Colonic mucosa (tissue), 4 donors: ENCODE data around the gene SCARF2. TPM values are rescaled to one million over a fixed set of nuclear protein-coding genes. Genes with fewer than 3 reads are reported as not detected.
"Not testable (repeated sequence)": the region's sequence is repeated elsewhere in the genome, so short reads cannot be mapped to it uniquely, and the experiment has no call there.

Source experiments
- DNase-seq: peaks from one replicate; pipeline ENCODE4 v3.0.0-alpha.2; 2020
- H3K27ac ChIP-seq: fragments of 200-600 bp; one replicate; pipeline ENCODE4 v1.8.0; 2021
- H3K27me3 ChIP-seq: fragments of 200-600 bp; one replicate; pipeline ENCODE4 v1.8.0; 2021
- H3K36me3 ChIP-seq: fragments of 200-600 bp; one replicate; pipeline ENCODE4 v1.8.0; 2021
- H3K4me1 ChIP-seq: fragments of 200-600 bp; one replicate; pipeline ENCODE4 v1.8.0; 2021; ENCODE audit warnings: mild to moderate bottlenecking
- H3K4me3 ChIP-seq: fragments of 200-600 bp; one replicate; pipeline ENCODE4 v1.8.0; 2021
- H3K9ac ChIP-seq, 2 donors: one replicate each; pipeline ENCODE4 v1.7.0; 2013; ENCODE audit warnings: control low read depth in 2 of 2, low read depth in 2 of 2, low read length in 2 of 2
- H3K9me3 ChIP-seq: fragments of 200-600 bp; one replicate; pipeline ENCODE4 v1.8.0; 2021
- intact Hi-C: fragments of 100-400 bp; cut with DNase I; formaldehyde crosslinking; loops from one replicate; pipeline ENCODE4 v1.14.1; 2022
- total RNA-seq, 2 donors: library from RNA; stranded (reverse); fragmentation: NEBNext Ultra II Directional in 1 of 2; extraction: Animal tissue kit (Norgen Biotek cat#: 25700) in 1 of 2; gene quantifications; one replicate each; pipeline ENCODE4 v1.2.1, GENCODE V29; 2021
- TF ChIP-seq, protein P1 (sequence below): fragments of 200-600 bp; IDR thresholded peaks from one replicate; pipeline ENCODE4 v1.8.0; 2022; ENCODE audit warnings: antibody characterized with exemption, mild to moderate bottlenecking
- donor health status: healthy.
- donor health status: DM: no; HTN: no; CAD: no.
- donor health status: DM: no; HTN: no; CAD: no.

Gene SCARF2
- total RNA-seq, 2 donors from 2014 or later, result 0.91 to 3.1 TPM

DNA sequence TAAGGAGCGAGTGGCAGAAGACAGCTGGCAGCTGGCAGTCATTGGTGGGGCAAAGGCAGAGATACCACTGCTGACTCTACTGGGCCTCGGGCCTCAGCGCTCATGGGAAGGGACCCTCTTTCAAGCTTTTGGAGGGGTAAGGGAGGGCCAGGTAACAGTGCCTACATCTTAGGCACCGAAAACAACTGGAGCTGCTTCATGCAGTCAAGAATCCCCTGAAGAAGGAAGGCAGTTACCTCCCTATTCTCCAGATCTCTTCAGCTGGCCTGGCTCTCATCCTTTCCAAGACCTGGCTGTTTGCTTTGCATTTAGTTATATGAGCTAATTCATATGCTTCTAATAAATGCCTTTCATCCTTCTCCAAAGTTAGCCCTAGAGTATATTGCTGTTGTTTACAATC, 59.5 kb downstream of the SCARF2 start:
- DNase-seq, result no peak
- Histone ChIP-seq H3K4me3 (no peak overlapping the region), H3K27me3 (no peaks in the 10 kb centered on the region), H3K9ac (no peak overlapping the region), H3K4me1 (no peaks in the 10 kb centered on the region), H3K27ac (no peak overlapping the region), H3K9me3 (no peaks in the 10 kb centered on the region), H3K36me3 (no peaks in the 10 kb centered on the region)
- TF ChIP-seq, protein P1, sequence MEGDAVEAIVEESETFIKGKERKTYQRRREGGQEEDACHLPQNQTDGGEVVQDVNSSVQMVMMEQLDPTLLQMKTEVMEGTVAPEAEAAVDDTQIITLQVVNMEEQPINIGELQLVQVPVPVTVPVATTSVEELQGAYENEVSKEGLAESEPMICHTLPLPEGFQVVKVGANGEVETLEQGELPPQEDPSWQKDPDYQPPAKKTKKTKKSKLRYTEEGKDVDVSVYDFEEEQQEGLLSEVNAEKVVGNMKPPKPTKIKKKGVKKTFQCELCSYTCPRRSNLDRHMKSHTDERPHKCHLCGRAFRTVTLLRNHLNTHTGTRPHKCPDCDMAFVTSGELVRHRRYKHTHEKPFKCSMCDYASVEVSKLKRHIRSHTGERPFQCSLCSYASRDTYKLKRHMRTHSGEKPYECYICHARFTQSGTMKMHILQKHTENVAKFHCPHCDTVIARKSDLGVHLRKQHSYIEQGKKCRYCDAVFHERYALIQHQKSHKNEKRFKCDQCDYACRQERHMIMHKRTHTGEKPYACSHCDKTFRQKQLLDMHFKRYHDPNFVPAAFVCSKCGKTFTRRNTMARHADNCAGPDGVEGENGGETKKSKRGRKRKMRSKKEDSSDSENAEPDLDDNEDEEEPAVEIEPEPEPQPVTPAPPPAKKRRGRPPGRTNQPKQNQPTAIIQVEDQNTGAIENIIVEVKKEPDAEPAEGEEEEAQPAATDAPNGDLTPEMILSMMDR, result no peak
- intact Hi-C loops, result no loop called here

- H3K27me3 ChIP-seq, H3K9me3 ChIP-seq, intact Hi-C loops, H3K4me3 ChIP-seq, H3K9ac ChIP-seq, H3K27ac ChIP-seq, DNase-seq, H3K36me3 ChIP-seq, H3K4me1 ChIP-seq: not testable (repeated sequence)
Observed at GRCh38 chr22:20376983-20377382, 60.6 kb downstream of the SCARF2 start.

DNA sequence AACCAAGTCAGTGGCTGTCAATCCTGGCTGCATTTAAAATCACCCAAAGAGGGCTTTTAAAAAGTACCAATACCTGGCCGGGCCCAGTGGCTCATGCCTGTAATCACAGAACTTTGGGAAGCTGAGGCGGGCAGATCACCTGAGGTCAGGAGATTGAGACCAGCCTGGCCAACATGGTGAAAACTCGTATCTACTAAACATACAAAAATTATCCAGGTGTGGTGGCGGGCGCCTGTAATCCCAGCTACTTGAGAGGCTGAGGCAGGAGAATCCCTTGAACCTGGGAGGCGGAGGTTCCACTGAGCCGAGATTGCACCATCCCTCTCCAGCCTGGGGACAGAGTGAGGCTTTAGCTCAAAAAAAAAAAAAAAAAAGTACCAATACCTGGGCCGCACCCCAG, 61.3 kb downstream of the SCARF2 start:
- H3K36me3 ChIP-seq, H3K9me3 ChIP-seq, H3K27me3 ChIP-seq, H3K4me3 ChIP-seq, H3K9ac ChIP-seq, DNase-seq, H3K27ac ChIP-seq, H3K4me1 ChIP-seq, intact Hi-C loops: not testable (repeated sequence)

Other genes with a start within 250 kb of the SCARF2 start
- gene RTN4R, start 169.5 kb downstream of the SCARF2 start, total RNA-seq, result 1 to 10 TPM; 6.1 to 8.5 TPM
- gene DGCR6L, start 117.8 kb downstream of the SCARF2 start, total RNA-seq, result 10 to 100 TPM; 27.0 to 35.6 TPM
- 1 to 10 TPM; 6.2 to 7.8 TPM for gene ZNF74, start 43.7 kb downstream of the SCARF2 start, total RNA-seq
- 10 to 100 TPM; 10.4 to 13.2 TPM for gene KLHL22, start 58.0 kb upstream of the SCARF2 start, total RNA-seq
- 100 to 1,000 TPM in 1 of 2 donors, 10 to 100 TPM in 1; 93.1 to 102 TPM for gene MED15, start 69.8 kb upstream of the SCARF2 start, total RNA-seq